22Rv1 (cell line): Measurements from ENCODE around the gene PLXNC1.

Source experiments
- H3K27ac ChIP-seq: fragments of 450-650 bp; 2 replicates; pipeline ENCODE4 v1.5.1; 2017
- ZFX ChIP-seq: fragments of 450-650 bp; IDR thresholded peaks from 2 replicates; pipeline ENCODE4 v1.6.1; 2017; ENCODE audit warnings: antibody characterized with exemption, borderline replicate concordance
- TF ChIP-seq, protein P1 (sequence below): fragments of 450-650 bp; IDR thresholded peaks from 2 replicates; pipeline ENCODE4 v1.5.1; 2017; ENCODE audit warnings: mild to moderate bottlenecking

The PLXNC1 gene

DNA sequence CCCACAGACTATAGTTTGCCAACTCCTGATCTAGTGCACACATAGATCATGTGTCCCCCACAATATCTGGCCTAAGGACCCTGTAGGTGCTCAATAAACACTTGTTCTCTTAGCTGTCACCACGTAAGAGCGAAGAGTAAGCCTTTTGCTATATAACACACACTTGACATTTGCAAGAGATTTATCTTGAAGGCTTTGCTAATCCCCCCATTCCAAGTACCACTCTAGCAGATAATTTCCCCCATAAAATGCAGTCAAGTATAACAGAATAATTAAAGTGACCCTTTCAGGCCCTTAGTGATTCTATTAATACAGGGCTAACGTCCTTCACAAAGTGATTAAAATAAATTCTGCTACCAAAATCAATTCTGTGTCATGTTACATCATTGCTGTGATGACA lies 87.5 kb downstream of the PLXNC1 start:
- no peak overlapping the region for H3K27ac ChIP-seq
- TF ChIP-seq, protein P1, sequence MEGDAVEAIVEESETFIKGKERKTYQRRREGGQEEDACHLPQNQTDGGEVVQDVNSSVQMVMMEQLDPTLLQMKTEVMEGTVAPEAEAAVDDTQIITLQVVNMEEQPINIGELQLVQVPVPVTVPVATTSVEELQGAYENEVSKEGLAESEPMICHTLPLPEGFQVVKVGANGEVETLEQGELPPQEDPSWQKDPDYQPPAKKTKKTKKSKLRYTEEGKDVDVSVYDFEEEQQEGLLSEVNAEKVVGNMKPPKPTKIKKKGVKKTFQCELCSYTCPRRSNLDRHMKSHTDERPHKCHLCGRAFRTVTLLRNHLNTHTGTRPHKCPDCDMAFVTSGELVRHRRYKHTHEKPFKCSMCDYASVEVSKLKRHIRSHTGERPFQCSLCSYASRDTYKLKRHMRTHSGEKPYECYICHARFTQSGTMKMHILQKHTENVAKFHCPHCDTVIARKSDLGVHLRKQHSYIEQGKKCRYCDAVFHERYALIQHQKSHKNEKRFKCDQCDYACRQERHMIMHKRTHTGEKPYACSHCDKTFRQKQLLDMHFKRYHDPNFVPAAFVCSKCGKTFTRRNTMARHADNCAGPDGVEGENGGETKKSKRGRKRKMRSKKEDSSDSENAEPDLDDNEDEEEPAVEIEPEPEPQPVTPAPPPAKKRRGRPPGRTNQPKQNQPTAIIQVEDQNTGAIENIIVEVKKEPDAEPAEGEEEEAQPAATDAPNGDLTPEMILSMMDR, result no peak
- TF ChIP-seq ZFX, result no peak

DNA sequence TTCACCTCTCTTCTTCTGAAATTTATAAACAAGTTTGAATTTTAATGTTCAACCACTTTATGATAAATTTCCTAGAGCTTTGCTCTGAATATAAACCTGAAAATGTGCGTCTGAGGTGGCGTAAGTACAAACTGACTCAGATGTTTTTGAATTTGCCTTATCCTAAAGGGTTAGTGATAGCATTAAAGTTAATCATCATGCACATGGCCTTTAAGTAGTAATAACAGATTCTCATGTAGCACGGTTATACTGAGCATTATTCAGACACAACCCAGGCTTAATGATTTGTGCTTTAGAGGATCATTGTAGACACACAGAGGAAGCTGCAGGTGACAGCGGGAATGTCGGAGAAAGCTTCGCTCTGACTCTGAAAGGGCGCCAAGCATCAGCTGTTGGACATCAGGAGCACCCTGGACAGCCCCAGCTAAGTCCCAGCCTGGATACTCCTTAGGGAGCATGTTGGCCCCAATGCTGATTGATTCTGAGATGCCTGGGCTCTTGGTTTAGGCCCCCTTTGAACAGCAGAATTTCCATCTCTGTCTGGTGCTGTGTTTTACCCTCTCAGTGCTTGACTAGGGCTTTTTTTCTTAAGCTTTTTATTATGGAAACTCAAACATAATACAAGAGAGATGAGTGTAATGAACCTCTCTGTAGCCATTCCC lies 91.1 kb downstream of the PLXNC1 start:
- TF ChIP-seq, protein P1, result no peak
- TF ChIP-seq ZFX, result no peak
- H3K27ac ChIP-seq, result no peak overlapping the region

DNA sequence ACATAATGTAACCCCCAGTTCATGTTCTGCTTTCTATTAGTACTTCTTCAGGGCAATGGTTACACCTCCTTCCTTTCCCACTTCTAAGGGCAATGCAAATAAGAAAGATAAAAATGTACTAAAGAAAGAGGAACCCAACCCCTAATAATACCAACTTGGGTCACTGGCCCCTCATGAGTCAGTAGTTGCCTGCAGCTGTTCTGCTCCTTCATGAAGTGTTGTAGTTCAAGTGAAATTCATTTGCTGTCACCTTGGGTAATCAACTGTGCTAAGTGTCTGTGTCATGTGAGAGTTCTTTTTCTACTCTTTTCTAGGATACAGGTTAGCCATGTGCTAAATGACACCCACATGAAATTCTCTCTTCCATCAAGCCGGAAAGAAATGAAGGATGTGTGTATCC lies 91.8 kb downstream of the PLXNC1 start:
- H3K27ac ChIP-seq, result no peak overlapping the region

DNA sequence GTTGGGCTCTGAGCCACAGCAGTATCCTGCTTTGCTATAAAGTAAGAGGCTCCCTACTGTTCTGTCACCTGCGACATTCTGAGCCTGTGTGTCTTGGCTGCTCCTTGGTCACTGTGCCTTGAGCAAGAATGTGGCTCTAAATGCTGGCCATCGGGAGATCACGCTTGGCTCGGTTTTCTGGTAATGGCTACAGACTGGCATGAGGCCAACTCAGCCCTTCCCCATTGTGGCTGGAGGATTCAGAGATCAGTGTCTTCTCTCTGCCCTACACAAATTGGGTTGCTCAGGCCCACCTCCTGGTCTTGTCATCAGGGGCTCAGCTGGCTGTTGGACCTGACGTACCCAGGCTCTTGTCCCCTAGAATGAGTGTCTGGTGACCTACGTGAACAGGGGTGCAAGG lies 94.5 kb downstream of the PLXNC1 start:
- TF ChIP-seq ZFX, result no peak
- TF ChIP-seq, protein P1, result no peak
- no peak overlapping the region for H3K27ac ChIP-seq

More for the DNA sequence above, 91.8 kb downstream of the PLXNC1 start:
- TF ChIP-seq, protein P1, result no peak

DNA sequence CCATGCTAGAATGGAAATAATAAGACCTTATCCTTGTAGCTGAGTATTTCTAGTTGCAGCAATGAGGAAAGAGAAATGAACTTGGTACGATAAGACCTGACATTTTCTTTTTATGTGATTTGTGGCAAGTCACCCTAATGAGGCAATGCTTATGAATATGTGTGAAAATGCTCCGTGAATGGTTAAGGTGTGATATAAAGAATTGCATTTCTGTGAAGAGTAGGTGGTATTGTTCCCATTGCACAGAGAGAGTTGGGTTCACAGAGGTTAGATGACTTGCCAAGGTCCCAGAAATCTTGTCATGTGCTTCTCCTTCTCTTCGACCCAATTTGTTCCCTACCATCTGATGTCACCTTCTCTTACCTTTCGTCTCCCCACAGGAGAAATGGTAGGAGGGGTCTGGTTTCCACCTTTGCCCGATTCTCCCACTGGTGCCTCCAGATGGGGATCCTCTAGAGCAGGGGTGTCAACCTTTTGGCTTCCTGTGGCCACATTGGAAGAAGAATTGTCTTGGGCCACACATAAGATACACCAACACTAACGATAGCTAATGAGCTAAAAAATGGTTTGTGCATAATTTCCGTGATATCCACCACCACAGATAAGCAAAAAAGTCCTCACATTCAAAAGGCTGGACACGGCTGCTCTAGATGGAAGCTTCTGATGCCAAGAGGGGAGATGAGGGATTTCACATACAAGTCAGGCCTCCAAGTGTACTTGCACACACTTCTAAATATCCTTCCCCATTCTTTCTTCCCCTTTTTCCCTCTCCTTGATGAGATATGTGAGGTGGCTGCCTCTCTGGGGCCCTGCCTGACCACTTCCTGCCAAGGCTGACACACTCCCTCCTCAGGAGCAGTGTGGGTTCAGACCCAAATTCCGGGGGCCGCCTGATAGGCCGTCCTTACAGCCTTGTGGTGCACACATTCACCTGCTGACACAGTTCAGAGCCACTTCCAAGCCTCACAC lies 96.1 kb downstream of the PLXNC1 start:
- H3K27ac ChIP-seq, result no peak overlapping the region
- TF ChIP-seq, protein P1, result no peak
- no peak for TF ChIP-seq ZFX

DNA sequence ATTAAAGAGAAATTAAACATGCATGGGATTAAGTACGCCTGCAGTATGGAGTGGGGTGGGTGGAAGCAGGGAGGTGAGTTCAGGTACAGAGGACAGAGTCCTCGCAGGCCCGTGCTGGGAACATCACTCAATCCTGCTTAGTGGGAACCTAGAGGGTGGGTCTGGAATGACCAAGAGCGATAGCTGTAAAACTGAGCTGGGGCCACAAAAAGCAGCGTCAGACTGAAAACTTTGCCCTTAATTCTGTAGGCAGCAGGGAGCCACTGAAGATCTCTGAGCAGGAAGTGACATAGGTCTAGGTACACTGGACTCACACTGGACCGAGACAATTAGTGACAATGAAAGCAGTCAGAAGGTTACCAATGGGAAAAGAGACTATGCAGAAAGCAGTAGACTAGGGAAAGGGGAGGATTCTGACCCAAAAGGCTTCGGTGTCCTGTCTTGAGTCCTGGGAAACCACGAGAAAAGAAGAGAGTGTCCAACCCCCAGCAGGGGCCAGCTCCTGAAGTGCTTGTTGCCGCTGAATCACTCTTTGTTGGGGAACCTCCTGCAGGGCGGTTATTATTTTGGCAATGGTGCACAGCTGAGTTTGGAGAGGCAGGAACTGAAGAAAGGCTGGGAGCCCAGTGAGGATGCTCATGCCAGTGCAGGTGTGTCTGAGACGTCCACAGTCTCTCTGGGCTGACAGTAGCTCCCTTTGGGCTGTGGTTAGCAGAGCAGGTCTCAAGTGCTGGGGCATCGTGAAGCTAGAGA lies 97.4 kb downstream of the PLXNC1 start:
- TF ChIP-seq ZFX, result no peak
- TF ChIP-seq, protein P1, result no peak
- no peak overlapping the region for H3K27ac ChIP-seq
